DMS53 treated with DMSO at 0.1 percent for 48 hours (cell line): Measurements from ENCODE around the gene SPTSSA.

Experiments used
- DNase-seq: peaks from one replicate; lab custom pipeline; 2025; ENCODE audit not compliant: unreplicated experiment; lab: John Stamatoyannopoulos, UW

SPTSSA gene

DNA sequence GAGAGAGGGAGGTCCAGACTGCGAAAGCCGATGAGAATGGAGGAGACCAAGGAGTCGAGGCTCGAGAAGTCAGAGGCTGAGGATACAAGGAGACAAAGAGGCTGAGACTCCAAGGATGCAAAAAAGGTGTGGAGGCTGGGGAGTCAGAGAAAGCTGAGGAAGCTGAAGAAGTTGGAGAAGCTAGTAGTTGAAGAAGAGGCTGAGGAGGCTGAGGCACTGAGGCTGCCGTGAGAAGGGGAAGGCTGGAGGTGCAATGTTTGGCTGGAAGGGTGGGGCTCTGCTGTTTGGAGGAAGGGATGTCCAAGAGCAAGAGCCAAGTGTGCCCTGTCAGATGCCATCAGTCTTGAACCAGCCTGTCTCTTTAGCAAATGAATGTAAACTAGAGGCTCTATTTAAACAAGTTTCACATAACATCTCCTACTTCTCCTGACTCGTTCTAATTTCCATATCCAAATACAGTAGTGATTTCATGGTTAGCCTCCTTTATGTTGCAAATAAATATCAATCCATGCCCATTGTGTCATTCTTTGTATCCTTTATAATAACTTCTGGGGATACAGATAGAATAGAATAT, 10.8 kb upstream of the SPTSSA start:
- DNase-seq, result no peak

DNA sequence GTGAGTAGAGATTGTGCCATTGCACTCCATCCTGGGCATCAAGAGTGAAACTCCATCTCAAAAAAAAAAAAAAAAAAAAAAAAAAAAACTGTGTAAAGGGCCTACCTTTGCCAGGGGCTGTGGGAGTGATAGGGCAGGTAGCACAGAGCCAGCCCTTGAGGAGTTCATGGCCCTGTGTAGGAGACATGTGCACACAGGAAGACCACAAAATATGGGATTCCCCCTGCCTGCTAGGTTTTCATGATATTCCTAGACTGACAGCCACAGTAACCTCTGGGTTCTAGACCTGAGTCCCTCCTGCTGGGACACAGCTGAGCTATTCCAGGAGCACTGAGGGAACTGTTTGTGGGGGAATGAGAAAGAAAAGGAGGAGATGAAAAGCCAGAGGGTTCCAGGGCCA, 8.3 kb upstream of the SPTSSA start:
- DNase-seq, result no peak

DNA sequence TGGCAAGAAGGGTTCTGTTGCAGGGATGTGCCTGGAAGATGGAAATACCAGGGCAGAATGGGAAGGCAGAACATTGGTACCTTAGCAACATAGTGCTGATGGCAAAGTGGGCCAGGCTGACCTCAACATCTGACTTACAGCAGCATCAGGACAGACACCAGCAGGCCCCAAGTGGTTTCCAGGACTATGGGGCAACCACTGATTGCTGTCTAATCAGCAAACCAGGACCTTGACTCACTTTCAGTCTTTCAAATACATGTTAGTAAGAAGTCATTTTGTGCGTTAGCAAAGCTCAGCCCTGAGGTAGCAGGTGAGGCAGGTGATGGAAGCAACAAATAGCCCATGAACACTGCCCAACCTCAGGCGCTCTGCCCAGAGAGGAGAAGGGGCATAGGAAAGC, 4.7 kb upstream of the SPTSSA start:
- no peak for DNase-seq

DNA sequence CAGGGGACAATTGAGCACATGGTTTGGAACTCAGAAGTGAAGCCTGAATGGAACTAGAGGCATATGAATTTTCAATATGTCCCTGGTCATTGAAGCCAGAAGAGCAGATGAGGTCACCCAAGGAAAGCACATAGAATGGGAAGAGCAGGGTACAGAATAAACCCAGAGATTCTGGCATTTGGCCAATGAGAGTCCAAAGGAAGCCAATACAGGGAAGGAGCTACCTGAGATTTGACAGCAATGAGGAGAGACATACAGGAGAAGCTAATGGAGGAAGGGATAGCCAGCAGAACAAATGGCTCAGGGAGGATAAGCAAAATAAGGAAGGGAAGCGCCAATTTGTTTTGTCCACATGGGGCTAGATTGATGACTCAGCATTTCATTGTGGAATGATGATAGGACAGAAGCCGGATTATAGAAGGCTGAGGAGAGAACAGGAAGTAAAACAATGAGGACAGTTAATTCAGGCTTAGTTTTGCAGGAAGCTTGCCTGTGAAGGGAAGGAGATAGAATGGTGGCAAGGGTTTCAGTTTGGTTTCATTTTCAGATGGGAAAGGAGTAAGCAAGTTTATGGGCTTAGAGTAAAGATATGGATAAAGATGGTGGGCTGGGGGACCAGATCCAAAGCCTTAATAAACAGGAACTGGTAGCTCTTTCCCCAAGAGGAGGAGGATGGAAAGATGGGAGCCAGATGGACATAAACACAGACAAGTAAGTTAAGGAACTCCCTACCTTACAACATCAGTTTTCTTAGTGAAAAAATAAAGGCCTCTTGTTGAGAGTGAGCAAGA, 3.2 kb upstream of the SPTSSA start:
- DNase-seq, result peak; percentile 19

DNA sequence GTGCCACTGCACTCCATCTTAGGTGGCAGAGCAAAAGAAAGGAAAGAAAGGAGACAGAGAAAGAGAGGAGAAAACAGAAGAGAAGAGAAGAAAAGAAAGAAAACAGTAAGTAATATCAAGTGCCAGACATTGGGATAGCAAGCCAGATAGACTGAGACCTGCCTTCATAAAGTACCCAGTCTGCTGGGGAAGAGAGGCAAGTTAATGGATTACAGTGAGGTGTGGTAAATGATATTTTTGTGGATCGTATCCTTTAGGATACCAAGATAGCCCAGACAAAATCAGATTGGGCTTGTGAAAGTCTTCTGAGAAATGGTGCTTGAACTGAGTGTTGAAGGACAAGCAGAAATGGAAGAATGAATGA, 1.5 kb upstream of the SPTSSA start:
- no peak for DNase-seq

DNA sequence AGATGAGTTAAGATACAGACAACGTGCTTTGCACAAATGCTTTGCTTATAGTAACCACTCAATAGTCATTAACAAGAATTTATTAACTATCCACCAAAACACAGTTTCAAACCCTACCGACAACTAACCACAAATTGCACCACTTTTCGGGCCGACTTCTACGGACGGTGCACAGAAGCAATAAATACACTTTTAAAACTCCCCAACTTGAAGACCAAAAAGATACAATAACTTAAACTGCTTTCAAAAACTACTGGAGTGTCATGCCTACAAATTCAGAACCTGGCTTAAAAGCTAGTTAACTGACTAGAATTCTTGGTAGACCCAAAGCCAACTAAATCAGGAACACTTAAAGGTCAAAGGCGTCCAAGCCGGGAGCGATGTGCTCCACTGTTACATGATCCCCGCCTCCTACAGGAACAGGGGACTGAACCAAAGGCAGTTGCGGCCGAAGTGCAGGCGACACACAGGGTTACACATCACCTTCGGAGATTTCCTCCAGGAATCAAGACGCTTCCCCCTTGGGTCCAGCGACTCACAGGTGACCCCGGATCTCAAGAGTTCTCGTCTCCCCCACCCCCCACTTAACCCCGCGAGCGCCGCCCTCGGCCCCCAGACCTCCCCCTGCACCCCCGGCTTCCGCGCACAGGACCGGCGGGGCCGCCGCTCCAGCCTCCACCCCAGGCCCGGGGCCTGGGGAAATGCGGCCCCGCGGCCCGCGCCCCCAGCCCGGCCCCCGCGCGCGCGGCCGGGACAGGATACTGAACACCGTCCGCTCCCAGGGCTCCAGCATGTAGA, 507 bp downstream of the SPTSSA start:
- DNase-seq, result peak; percentile 19

DNA sequence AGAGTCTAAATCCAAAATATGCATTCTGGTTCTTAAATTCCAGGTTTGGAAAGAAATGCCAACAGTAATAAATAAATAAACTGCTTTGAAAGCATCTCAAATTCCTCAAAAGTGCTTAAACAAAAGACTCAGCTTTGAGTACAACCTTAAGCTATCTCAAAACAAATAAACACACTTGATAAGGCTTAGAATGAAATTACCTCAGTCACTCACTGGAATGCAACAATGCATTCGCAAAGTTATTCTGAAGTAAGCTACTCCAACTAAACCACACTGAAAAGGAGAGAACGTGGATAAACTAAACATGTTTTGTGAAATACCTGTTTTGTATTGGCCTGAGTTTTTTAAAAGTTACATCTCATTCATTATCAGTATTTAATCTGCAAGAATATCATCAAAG, 1.2 kb downstream of the SPTSSA start:
- no peak for DNase-seq

DNA sequence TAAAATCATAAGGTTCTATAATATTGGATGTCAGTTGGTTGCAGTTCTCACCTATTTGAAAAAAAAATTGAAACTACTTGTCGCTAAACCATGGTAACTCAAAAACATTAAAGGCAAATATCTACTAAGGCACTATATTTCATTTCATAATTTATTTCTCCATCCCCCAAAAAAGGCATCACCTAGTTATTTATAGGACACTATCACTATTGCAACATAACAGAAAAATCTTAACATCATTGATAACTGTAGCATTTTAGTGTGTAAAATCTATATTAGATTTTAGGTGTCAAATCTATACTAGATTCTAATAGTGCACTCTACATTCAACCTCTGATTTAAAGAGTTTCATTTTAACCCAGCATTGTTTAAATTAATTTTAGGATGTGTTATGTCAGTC, 1.7 kb downstream of the SPTSSA start:
- DNase-seq, result no peak

DNA sequence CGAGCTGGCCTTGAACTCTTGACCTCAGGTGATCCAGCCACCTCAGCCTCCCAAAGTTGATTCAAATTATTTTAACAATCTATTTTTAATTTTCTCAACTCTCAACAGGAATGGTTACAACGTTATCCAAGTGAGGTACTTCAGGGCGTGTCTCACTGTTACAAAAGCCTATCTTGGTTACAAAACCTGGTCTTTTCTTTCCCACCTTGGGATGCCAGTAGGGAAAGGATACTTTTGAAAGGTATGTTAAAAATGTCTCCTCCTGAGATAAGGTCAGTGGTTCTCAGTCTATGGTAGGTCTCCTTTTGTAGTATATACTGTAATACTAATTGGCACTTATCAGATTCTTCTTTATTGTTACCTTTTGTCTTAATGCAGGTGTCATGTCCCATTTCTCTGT, 4.9 kb downstream of the SPTSSA start:
- no peak for DNase-seq

DNA sequence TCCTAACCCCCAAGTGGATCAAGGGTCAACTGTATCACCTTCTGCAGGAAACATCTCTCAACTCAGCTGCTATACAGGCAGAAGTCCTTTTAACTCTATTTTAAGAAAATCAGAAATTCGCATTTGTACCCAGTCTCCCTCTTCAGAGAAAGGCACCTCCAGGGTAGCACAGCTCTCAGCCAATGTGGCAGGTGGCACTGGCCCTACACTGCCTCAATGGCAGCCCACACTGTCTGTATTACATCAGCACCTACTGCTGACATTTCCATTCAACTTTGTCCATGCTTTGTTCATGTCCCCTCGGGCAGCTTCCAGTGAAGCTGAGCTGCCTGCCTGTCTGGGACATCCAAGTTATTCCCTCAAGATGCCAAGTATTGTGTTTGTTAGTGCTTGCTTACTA, 8.8 kb downstream of the SPTSSA start:
- DNase-seq, result no peak

DNA sequence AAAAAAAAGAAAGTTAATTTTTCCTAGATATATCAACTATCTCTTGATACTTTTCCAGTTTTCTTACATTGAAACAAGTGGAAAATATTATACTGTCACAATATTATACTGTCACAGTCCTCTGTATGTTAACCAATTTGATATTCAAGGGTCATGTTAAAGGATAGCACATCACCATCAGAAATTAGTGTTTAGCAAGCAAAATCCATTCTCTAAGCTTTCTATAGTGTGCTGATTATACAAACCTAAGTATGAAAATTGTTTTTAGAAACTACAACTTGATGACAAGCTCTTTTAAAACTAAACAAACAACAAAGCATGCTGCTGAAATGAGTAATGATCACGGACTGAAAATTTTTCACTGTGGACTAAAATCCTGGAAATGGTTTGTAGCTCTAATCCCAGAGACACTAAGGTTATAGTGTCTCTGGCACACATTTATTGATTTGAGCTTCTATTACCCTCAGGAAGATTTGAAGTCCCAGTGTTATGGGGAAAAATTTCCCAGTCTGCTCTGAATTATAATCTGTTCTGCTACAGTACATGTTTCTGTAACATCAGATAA, 9.7 kb downstream of the SPTSSA start:
- DNase-seq, result no peak

DNA sequence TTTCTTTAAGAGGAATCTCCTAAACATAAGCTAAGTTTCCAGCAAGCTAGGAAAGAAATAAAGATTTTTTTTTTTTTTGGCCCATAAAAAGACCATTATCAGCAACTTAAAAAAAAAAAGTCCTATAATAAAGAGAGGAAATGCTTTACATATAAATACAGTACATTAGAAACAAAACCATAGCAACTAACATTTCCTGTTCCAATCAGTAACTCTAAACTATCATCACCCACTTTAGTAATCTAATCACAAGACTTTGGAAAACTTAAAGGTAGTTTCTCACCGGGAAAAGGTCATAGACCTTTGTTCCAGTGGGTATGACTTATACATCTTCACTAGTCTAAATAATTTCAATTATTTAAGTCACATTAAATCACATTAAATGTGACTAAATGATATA, 11.1 kb downstream of the SPTSSA start:
- DNase-seq, result no peak

DNA sequence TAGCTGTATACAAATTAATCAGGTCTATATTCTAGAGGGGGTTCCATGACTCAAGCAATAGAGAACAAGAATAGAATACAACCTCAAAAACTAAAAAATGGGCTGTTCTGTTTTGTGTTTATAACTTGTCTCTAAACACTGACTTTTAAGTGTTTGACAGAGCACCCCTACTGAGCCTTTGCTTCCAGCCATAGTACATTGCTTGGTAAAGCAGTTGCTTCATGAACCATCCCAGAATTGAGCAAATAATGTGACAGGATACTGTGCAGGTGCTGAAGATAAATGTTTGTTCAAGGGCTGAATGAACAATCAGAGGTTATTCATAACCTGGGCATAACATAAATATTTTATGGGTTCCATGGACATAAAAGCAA, 11.5 kb downstream of the SPTSSA start:
- DNase-seq, result peak; percentile 88

DNA sequence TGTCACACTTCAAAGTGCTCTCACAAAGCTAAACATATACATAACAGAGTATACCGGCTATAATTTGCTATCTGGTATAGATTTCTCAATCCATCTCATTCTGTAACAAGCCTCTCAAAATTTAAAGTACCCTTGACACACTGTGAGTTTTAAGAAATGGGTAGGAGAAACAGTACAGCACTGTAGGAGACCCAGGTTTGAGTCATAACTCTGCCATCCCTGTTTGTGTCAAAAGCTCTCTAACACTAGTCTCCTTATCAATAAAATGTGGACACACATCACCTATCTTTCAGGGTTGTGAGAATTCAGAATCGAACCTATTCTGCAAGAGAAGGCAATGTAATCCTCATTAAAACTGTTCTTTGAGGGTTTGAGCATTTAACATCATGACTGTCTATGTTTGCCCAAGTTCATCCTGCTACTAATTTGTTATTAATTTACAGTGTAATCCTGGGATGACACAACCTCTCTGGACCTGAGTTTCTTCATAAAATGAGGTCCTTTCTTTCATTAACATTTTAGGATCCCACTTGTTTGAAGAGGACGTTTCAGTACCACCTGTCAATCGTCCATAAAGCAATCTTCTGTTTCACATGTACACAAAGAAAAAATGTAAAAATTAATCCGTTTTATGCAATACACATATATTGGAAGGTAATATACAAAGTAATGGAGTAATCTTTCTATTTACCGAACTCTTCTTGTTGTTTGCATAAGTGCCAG, 12.1 kb downstream of the SPTSSA start:
- DNase-seq, result peak; percentile 70

DNA sequence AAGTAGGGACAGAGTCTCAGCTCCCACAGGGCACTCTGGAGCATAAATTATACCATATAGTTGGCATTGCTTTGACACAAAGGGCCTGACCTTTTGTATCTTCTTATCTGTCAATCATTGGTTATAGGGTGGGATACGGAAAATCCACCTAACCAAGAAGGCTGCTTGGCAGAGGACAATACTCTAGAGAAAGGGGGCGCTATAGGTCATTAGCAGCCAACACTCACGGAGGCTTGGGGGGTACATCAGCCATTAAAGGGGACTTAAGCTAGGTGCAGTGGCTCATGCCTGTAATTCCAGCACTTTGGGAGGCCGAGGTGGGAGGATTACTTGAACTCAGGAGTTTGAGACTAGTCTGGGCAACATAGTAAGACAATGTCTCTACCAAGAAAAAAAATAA, 22.9 kb downstream of the SPTSSA start:
- DNase-seq, result no peak

DNA sequence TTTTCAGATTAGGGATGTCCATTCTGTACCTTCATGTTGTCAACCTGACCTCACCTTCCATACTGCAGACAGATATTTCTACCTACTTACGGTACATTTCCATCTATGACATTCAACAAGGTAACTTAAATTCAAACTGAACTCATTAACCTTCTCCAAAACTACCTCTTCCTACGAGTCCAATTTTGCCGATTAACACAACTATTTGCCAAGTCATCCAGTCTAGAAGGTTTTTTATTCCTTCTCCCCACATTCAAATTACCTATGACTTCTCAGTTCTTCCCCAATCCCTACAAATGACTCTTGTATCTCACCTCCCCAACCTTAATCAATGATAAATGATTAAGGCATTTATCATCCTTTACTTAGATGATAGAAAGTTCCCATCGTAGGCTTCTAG, 23.6 kb downstream of the SPTSSA start:
- no peak for DNase-seq

DNA sequence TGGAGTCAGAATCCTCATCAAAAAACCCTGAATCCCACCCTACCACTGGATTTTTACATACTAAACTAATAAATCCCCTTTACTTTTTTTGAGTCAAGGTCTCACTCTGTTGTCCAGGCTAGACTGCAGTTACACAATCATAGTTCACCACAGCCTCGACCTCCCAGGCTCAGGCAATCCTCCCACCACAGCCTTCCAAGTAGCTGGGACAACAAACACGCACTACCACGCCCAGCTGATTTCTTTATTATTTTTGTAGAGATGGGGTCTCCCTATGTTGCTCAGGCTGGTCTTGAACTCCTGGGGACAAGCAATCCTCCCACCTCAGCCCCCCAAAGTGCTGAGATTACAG, 24.3 kb downstream of the SPTSSA start:
- DNase-seq, result no peak

DNA sequence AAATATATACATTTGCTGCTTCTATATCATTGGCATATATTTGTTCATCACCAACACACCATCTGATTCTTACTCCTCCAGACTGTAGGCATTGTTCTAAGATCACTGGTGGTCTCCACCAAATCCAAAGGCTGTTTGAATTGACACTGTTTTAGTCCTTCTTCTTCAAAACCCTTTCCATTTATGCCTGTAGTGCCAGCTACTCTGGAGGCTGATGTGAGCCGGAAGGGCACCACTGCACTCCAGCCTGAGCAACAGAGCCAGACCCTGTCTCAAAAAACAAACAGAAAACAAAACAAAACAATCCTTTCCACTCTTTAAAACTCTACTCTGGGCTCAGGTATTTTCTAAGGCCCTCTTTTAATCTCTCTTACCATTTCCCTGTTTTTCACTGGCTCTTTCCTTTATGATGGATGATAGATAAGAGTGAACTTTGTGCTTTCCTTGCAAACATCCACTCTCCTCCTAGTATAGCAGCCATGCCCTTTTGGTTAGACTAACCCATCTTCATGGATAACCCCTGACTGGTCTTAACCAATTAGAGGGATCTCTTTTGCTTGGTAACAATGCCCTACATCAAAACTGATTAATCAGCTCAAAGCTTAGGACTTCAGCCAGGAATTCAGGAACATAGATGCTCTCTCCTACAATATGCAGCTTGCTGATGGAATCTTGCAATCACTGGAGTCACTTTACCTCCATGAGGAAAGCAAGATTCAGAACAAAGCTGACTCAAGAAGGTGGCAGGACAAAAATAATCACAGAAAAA, 24.9 kb downstream of the SPTSSA start:
- no peak for DNase-seq

DNA sequence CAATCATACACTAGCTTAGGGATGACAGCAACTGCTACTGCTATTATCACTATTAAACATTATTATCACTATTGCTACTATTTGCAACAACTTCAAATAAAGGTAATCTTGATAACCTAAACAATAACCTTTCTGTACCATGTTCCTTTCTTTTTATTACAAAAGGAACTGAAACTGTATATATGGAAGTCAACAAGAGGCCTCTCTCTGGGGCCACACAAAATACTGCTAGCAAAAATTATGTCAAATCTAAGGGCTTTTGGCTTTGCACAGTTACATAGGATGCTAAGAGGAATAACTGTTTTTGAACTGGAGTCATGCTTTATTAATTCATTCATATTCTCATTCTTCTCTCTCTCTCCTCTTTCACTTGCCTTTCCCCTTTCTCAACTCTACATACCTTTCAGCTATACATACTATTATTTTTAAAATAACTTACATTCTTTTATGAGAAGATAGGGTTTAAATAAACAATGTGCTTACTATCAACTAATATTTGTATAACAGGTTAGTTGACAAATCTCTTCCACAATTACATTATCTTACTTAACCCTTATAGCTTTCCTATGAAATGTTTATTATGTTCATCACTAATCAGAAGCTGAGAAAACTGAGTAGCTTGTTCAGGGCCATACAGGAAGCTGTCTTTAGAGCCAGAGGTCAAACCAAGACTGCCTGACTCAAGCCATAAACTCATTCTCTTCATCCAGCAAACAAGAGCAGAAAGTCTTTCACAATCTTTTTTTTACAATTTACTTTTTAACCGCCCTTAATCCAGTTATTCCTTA, 25.7 kb downstream of the SPTSSA start:
- DNase-seq, result no peak

DNA sequence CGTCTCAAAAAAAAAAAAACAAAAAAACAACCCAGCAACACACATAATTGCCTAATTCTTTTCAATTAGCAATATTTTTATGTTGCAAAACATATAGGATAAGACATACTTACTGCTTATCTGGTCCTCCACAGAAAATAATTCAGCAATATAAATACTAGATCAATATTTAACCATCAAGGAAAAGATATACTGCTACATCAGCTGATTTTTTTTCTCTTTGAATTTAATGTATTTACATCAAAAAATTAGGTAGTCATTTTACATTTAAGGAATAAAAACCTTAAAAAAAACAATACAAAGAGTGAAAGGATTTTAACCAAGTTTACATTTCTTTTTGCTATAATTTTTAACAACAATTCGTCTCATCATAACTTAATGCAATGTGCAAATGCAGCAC, 28.1 kb downstream of the SPTSSA start:
- DNase-seq, result no peak
